D721Med (cell line): Measurements from ENCODE around the gene STX1B.

ENCODE experiments used
- DNase-seq: peaks from one replicate; pipeline ENCODE4 v3.0.0; 2011; ENCODE audit warnings: low spot score; ENCODE audit not compliant: insufficient read length
- FAIRE-seq: peaks from 2 replicates; lab custom pipeline; 2011; peaks lifted over from hg19 to GRCh38; lab: Jason Lieb, UNC
- TF ChIP-seq, protein P1 (sequence below): IDR thresholded peaks from 2 replicates; pipeline ENCODE4 v1.5.1; 2012; ENCODE audit warnings: mild to moderate bottlenecking, control low read depth; ENCODE audit not compliant: insufficient read depth; ENCODE audit errors: missing control alignments

STX1B gene

DNA sequence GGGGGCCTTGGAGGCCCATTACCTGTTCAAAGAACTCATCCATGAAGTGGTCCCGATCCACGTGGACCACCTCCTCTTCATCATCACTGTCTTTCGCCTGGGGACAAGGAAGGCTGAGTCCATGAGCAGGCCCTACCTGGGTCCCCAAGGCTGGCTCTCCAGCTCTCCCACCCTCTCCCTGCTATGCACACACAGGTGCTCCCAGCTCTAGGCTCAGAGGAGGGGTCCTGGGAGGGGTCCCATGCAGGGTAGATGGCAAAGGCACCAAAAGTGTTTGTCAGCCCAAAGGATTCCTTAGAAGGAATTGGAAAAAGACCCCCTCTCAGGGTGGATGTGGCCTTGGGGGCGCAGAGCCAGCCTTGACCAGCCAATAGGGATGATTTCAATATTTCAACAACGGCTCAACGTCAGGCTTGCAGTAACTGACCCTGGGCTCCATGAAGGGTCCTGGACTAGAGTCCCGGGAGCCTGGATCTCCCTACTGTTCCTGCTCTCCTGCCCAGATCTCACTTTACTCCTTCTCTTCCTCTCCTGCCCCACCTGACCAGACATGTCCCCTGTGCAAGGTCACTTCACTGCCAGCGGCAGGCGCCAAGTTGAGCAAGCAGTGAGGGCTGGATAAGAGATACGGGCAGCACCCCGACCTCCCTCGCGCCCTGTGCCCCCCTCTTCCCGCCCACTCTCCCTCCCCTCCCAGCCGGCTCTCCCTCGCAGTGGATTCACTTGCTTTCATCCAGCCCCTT is 8.8 kb downstream of the STX1B start:
- DNase-seq (no peak), FAIRE-seq (no peak)
- TF ChIP-seq, protein P1, sequence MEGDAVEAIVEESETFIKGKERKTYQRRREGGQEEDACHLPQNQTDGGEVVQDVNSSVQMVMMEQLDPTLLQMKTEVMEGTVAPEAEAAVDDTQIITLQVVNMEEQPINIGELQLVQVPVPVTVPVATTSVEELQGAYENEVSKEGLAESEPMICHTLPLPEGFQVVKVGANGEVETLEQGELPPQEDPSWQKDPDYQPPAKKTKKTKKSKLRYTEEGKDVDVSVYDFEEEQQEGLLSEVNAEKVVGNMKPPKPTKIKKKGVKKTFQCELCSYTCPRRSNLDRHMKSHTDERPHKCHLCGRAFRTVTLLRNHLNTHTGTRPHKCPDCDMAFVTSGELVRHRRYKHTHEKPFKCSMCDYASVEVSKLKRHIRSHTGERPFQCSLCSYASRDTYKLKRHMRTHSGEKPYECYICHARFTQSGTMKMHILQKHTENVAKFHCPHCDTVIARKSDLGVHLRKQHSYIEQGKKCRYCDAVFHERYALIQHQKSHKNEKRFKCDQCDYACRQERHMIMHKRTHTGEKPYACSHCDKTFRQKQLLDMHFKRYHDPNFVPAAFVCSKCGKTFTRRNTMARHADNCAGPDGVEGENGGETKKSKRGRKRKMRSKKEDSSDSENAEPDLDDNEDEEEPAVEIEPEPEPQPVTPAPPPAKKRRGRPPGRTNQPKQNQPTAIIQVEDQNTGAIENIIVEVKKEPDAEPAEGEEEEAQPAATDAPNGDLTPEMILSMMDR: no peak

DNA sequence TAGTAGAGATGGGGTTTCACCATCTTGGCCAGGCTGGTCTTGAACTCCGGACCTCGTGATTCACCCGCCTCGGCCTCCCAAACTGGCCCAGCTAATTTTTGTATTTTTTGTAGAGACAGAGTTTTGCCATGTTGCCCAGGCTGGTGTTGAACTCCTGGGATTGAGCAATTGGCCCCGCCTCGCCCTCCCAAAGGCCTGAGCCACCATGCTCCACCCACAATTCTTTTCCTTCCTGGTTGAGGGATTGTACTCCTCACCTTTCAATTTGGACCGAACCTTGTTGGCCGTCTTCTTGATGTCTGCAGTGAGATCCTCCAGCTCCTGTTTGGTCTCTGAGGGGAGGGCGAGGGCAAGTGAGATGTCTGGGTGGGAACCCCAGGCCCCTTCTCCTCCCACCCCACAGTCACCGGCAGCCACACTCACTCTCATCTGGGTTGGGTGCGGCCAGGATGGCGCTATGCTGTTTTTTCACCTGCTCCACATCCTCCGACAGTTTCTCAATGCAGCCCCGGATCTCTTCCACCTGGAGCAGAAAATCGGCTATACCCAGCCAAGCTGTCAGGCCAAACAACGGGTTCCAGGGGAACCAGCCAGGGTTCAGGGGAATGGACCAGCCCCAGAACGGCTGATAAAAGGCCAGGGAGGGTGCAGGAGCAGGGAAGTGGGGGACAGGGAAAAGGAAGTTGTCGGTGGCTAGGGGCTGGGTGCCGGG is 9.6 kb downstream of the STX1B start:
- no peak for DNase-seq
- TF ChIP-seq, protein P1: no peak
- no peak for FAIRE-seq

DNA sequence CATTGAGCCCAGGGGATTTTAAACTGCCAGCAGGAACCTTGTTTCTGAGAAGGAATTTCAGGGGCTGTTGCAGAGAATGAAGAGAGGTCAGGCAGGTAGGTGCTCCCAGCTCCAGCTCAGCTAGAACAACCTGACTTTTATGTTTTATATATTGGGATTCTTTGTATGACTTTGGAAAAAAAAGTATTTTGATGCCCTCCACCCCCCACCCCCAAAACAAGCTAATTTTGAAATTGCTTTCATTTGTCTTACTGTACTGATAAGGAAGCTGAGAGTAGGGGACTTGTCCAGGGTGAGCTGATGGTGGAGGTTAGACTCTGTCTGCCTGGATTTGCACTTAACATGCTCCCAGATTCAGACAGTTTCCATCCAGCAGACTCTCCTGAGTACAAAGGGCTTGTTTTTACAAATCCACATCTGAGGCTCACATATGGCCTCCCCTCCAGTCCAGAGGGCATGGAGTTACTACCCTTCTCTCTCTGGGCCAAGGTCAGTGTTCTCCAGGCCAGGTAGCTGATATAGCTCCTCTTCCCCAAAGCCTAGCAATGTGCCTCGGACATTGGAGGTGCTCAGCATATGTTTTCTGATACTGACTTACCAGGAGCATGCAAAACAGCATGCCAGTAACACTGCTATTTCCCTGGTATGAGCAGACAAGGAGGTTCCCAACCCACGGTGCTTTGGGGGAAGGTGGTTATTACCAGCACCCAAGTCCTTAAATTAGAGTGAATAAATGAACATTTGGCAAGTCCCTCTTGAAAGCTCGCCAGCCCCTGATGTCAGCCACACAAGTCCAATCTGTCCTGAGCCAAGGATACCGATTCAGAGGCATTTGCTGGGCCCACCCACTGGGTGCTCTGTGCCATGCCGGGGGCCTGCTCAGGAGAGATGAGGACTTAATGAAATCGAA is 11.3 kb downstream of the STX1B start:
- no peak for FAIRE-seq

DNA sequence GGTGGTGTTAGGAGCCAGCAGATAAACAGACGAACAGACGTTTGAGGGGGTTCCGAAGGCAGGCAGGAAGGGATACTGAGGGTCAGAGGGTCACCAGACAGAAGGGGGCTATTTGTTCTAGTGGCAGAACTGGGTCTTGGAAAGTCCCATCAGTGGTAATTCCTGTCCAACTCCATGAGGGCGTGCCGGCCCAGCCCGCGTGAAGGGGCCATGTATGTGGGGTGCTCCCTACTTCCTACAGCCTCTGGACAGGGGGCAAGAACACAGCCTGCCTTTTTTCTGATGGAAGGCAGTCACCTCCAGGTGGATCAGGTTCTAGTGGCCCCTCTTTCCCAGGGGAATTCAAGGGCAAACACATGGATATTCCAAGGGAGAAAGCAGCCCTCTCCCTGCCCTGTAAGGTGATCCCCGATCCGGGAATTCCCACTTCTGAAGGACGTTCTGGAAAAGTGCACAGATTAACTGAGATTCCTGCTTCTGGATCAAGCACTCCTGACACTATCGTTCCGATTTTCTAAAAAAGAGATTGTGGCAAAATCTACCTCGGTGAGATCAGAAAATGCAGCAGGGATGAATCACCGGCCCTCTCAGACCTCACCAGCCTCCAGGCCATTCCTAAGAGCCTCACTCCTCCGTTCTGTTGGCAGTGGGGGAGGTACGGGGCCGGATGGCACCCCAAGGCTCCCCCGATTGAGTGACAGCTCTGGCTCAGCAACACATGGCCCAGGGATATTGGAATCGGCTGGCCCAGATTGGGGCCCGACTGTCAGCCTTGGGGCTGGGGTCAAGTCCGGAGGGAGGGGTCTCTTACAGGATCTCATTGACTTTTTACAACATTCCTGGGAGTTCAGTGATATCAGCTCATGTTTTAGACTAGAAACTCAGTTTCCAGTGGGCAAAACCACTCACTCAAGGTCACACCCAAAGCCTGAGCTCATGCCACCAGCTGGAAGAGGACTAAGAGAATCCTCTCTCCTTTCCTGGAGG is 12.4 kb downstream of the STX1B start:
- FAIRE-seq (no peak), DNase-seq (no peak)
- TF ChIP-seq, protein P1: no peak

More for the DNA sequence above, 11.3 kb downstream of the STX1B start:
- TF ChIP-seq, protein P1: no peak
- DNase-seq: no peak

DNA sequence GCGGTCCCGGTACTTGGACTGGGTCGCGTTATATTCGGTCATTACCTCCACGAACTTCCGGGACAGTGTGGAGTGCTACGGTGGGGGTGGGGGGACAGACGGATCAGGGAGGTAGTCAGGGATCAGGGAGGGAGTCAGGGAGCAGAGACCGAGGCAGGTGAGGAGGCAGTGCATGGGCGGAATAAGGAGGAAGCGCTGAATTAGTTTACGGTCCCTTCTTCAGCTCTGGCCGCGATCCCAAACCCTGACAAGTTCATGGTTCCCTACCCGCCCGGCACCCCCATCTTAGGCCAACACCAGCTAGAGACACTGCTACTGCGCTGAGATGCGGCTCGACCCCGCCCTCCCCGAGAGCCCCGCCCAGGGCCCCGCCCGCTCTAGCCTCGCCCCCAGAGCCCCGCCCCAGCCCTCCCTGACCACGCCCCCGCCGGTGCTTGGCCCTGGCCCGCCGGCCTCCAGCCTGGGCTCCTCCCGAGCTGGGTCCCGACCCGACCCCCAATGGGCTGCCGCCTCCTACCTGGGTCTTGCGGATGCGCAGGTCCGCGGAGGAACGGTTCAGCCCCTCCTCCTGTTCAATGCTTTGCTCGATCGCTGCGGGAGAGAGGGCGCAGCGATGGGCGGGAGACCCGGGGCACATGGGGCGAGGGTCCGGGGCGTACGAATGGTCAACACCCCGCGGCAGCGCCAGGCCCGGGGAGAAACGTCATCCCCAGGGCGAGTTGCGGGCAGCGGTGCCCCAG is 13.3 kb downstream of the STX1B start:
- DNase-seq (peak; percentile 57), FAIRE-seq (no peak)
- TF ChIP-seq, protein P1: no peak
